Kidney (tissue), 14 donors: ENCODE data around the gene FTCD. TPM values are rescaled to one million over a fixed set of nuclear protein-coding genes. Genes with fewer than 3 reads are reported as not detected.
A peak's percentile ranks its signal among the peaks of the same experiment; 100 is the strongest.

ENCODE experiments used
- DNase-seq, 5 donors: peaks; one replicate each; pipeline ENCODE4 v3.0.0-alpha.2; 2013 to 2020
- FAIRE-seq: peaks from 2 replicates; lab custom pipeline; 2012; peaks lifted over from hg19 to GRCh38; lab: Jason Lieb, UNC
- H3K27ac ChIP-seq, 2 donors: one replicate each; pipeline ENCODE4 v1.7.0; 2013; ENCODE audit warnings: low read depth in 2 of 2, low read length in 2 of 2, inconsistent platforms in 1 of 2
- H3K27me3 ChIP-seq: one replicate; pipeline ENCODE4 v1.7.1; 2013; ENCODE audit warnings: low read length, inconsistent platforms; ENCODE audit not compliant: control insufficient read depth, insufficient read depth
- H3K36me3 ChIP-seq, 3 donors: one replicate each; pipeline versions ENCODE4 v1.7.0 to v1.7.1; 2013; ENCODE audit warnings: low read length in 3 of 3, control low read depth in 1 of 3, inconsistent platforms in 1 of 3; ENCODE audit not compliant: insufficient read depth in 3 of 3, control insufficient read depth in 2 of 3
- H3K4me1 ChIP-seq, 3 donors: one replicate each; pipeline versions ENCODE4 v1.7.0 to v1.7.1; 2013; ENCODE audit warnings: low read length in 3 of 3, inconsistent platforms in 1 of 3, low read depth in 1 of 3; ENCODE audit not compliant: control insufficient read depth in 2 of 3, insufficient read depth in 2 of 3
- H3K4me3 ChIP-seq, 3 donors: one replicate each; pipeline versions ENCODE4 v1.7.0 to v1.8.1; 2013; ENCODE audit warnings: low read length in 3 of 3, control low read depth in 1 of 3, inconsistent platforms in 1 of 3
- H3K9ac ChIP-seq, 3 donors: one replicate each; pipeline versions ENCODE4 v1.7.0 to v1.7.1; 2013; ENCODE audit warnings: low read length in 3 of 3, control low read depth in 1 of 3, inconsistent platforms in 1 of 3
- H3K9me3 ChIP-seq, 3 donors: one replicate each; pipeline versions ENCODE4 v1.7.0 to v1.7.1; 2013; ENCODE audit warnings: low read length in 3 of 3, control low read depth in 1 of 3, inconsistent platforms in 1 of 3; ENCODE audit not compliant: control insufficient read depth in 2 of 3, insufficient read depth in 1 of 3
- intact Hi-C: fragments of 100-400 bp; cut with DNase I; formaldehyde crosslinking; loops from one replicate; pipeline ENCODE4 v1.11.1; 2022
- polyA plus RNA-seq: library from polyadenylated mRNA; stranded (reverse); fragments of 350-450 nt; fragmentation: Illumina TruSeq; extraction: RNeasy Lipid Tissue Mini Kit (QIAGEN cat#74804); gene quantifications from one replicate; pipeline ENCODE4 v1.2.3, GENCODE V29; 2014; ENCODE audit warnings: low read depth, low replicate concordance; ENCODE audit not compliant: insufficient read depth
- total RNA-seq: library from RNA; stranded (reverse); fragmentation: NEBNext Ultra II Directional; extraction: Animal tissue kit (Norgen Biotek cat#: 25700); gene quantifications from one replicate; pipeline ENCODE4 v1.2.1, GENCODE V29; 2021
- TF ChIP-seq, protein P1 (sequence below): IDR thresholded peaks from 3 replicates; pipeline ENCODE4 v1.5.1; 2012; ENCODE audit warnings: mild to moderate bottlenecking, moderate library complexity, borderline replicate concordance; ENCODE audit not compliant: insufficient read depth; ENCODE audit errors: extremely low read depth
- donor health status: control.
- donor health status: control.
- donor health status: control.
- donor health status: control.
- donor health status: control.
- donor health status: DM: yes; HTN: yes; CAD: no.
- donor health status: Normal renal cell carcinoma (clear cell type).

Gene FTCD
- total and polyA plus RNA-seq, 2 donors from 2014 or later, result 51.6 to 273 TPM

DNA sequence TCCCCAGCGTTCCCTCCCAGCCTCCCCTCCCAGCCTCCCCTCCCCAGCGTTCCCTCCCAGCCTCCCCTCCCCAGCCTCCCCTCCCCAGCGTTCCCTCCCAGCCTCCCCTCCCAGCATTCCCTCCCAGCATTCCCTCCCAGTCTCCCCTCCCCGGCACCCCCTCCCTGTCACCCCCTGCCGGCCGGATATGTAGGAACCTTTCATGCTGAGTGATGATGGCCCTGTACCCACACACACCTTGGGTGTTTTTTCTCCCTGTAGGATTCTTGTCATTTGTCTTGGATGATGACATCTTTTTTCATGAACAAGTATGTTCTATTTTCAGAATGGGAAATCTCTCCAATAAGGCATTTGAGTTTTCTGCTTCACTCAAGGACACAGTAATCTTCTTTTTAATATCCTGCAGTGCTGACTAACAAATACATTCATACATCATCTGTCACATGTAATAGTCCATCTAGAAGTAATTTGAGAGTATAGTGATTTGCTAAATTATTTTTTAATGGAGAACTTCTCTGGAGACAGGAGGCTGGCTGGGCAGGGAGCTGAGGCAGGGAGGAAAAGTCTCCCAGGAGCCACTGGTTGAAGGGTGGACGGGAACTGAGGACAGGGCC is 19.5 kb downstream of the FTCD start:
- intact Hi-C loops, result no loop called here
- H3K4me1 ChIP-seq, result no peaks in the 10 kb centered on the region
- H3K9ac ChIP-seq, result no peak overlapping the region
- no peak for DNase-seq
- no peaks in the 10 kb centered on the region for H3K9me3 ChIP-seq
- peaks cover 0 to 13% (median 0%) of the 10 kb centered on the region in 3 donors for H3K36me3 ChIP-seq
- no peak overlapping the region for H3K4me3 ChIP-seq
- H3K27ac ChIP-seq, result no peak overlapping the region
- no peaks in the 10 kb centered on the region for H3K27me3 ChIP-seq
- no peak for FAIRE-seq
- TF ChIP-seq, protein P1, sequence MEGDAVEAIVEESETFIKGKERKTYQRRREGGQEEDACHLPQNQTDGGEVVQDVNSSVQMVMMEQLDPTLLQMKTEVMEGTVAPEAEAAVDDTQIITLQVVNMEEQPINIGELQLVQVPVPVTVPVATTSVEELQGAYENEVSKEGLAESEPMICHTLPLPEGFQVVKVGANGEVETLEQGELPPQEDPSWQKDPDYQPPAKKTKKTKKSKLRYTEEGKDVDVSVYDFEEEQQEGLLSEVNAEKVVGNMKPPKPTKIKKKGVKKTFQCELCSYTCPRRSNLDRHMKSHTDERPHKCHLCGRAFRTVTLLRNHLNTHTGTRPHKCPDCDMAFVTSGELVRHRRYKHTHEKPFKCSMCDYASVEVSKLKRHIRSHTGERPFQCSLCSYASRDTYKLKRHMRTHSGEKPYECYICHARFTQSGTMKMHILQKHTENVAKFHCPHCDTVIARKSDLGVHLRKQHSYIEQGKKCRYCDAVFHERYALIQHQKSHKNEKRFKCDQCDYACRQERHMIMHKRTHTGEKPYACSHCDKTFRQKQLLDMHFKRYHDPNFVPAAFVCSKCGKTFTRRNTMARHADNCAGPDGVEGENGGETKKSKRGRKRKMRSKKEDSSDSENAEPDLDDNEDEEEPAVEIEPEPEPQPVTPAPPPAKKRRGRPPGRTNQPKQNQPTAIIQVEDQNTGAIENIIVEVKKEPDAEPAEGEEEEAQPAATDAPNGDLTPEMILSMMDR, result no peak

DNA sequence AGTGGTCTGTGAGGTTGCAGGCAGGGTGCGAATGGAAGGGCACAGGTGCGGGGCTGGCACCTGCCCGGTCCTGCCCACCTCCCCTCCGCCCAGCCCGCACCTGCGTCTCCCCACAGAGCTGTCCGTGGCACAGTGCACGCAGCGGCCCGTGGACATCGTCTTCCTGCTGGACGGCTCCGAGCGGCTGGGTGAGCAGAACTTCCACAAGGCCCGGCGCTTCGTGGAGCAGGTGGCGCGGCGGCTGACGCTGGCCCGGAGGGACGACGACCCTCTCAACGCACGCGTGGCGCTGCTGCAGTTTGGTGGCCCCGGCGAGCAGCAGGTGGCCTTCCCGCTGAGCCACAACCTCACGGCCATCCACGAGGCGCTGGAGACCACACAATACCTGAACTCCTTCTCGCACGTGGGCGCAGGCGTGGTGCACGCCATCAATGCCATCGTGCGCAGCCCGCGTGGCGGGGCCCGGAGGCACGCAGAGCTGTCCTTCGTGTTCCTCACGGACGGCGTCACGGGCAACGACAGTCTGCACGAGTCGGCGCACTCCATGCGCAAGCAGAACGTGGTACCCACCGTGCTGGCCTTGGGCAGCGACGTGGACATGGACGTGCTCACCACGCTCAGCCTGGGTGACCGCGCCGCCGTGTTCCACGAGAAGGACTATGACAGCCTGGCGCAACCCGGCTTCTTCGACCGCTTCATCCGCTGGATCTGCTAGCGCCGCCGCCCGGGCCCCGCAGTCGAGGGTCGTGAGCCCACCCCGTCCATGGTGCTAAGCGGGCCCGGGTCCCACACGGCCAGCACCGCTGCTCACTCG is 23.3 kb downstream of the FTCD start:
- Histone ChIP-seq H3K36me3 (peaks cover 0 to 3% (median 0%) of the 10 kb centered on the region in 3 donors), H3K27ac (no peak overlapping the region), H3K9ac (no peak overlapping the region), H3K4me1 (no peaks in the 10 kb centered on the region), H3K27me3 (no peaks in the 10 kb centered on the region), H3K4me3 (no peak overlapping the region), H3K9me3 (no peaks in the 10 kb centered on the region)
- TF ChIP-seq, protein P1, result no peak
- no peak for FAIRE-seq
- intact Hi-C loops, result no loop called here
- DNase-seq, result peak in 1 of 5 donors; percentile 73

DNA sequence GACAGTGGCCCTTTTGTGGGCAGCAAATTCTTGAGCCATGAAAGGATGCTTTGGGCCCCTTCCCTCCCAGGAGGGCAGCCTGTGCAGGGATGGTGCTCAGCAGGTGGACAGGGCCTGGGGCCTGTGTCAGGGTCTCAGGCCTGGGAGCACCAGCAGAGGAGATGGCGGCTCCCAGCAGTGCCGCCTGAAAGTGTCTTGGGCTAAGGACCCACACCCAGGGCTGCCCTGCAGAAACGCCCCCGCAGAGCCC is 23.9 kb downstream of the FTCD start:
- Histone ChIP-seq H3K9ac (no peak overlapping the region), H3K27ac (no peak overlapping the region), H3K4me1 (no peaks in the 10 kb centered on the region), H3K4me3 (no peak overlapping the region), H3K36me3 (no peaks in the 10 kb centered on the region), H3K27me3 (no peaks in the 10 kb centered on the region), H3K9me3 (no peaks in the 10 kb centered on the region)
- intact Hi-C loops, result no loop called here
- TF ChIP-seq, protein P1, result no peak
- FAIRE-seq (no peak), DNase-seq (no peak)
